Heart right ventricle (tissue), 16 donors: ENCODE data around the gene TMEFF2. TPM values are rescaled to one million over a fixed set of nuclear protein-coding genes. Genes with fewer than 3 reads are reported as not detected.

Source experiments
- ATAC-seq, 8 donors: fragments of 200-7000 bp; cut with Tn5 transposase; one replicate each; pipeline ENCODE4 v1.9.1; 2020; ENCODE audit warnings: mild to moderate bottlenecking in 8 of 8, moderate library complexity in 8 of 8, moderate number of reproducible peaks in 1 of 8
- DNase-seq, 2 donors: peaks; one replicate each; pipeline ENCODE4 v3.0.0-alpha.2; 2020
- H3K27ac ChIP-seq, 10 donors: fragments of 200-600 bp; sonication (generic) in 2 of 10; one replicate each; pipeline versions ENCODE4 v1.5.0 to v1.8.0; 2020 to 2022; ENCODE audit warnings: mild to moderate bottlenecking in 3 of 10
- H3K27me3 ChIP-seq, 7 donors: fragments of 200-600 bp; one replicate each; pipeline ENCODE4 v1.8.0; 2021 to 2022; ENCODE audit warnings: mild to moderate bottlenecking in 2 of 7
- H3K36me3 ChIP-seq, 9 donors: fragments of 200-600 bp; sonication (generic) in 1 of 9; one replicate each; pipeline versions ENCODE4 v1.5.0 to v1.8.0; 2020 to 2022; ENCODE audit warnings: mild to moderate bottlenecking in 2 of 9
- H3K4me1 ChIP-seq, 9 donors: fragments of 200-600 bp; sonication (generic) in 1 of 9; one replicate each; pipeline versions ENCODE4 v1.5.0 to v1.8.0; 2020 to 2022; ENCODE audit warnings: mild to moderate bottlenecking in 4 of 9
- H3K4me3 ChIP-seq, 10 donors: fragments of 200-600 bp; sonication (generic) in 2 of 10; one replicate each; pipeline versions ENCODE4 v1.5.0 to v1.8.0; 2020 to 2022; ENCODE audit warnings: mild to moderate bottlenecking in 7 of 10, moderate library complexity in 2 of 10
- H3K9me3 ChIP-seq, 11 donors: fragments of 200-600 bp in 10 of 11; sonication (generic) in 2 of 11; one replicate each; pipeline versions ENCODE4 v1.5.0 to v1.8.0; 2013 to 2022; ENCODE audit warnings: mild to moderate bottlenecking in 2 of 11, control low read depth in 1 of 11, moderate library complexity in 1 of 11
- CTCF ChIP-seq, 9 donors: fragments of 200-600 bp; sonication (generic) in 2 of 9; IDR thresholded peaks; one replicate each; pipeline versions ENCODE4 v1.5.0 to v1.8.0; 2021 to 2022; ENCODE audit warnings: antibody characterized with exemption in 9 of 9, mild to moderate bottlenecking in 5 of 9, moderate library complexity in 1 of 9
- WGBS, 2 donors: extraction: QIAGEN DNeasy Blood & Tissue Kit; methylation state at CpG; one replicate each; pipeline ENCODE4 v1.1.7; 2013; ENCODE audit warnings: inconsistent platforms in 1 of 2; 5-methylcytosine and 5-hydroxymethylcytosine counted together
- intact Hi-C, 10 donors: fragments of 100-400 bp; cut with DNase I; formaldehyde crosslinking; loops; one replicate each; pipeline versions ENCODE4 v1.11.1 to v1.14.2; 2022
- polyA plus RNA-seq, 2 donors: library from polyadenylated mRNA; stranded (reverse); fragments of 200-250 nt; gene quantifications; one replicate each; pipeline ENCODE4 v1.2.3, GENCODE V29; 2013
- total RNA-seq, 10 donors: library from RNA; stranded (reverse); fragmentation: NEBNext Ultra II Directional in 3 of 10; extraction: Animal tissue kit (Norgen Biotek cat#: 25700) in 3 of 10; gene quantifications; one replicate each; pipeline versions ENCODE4 v1.2.1 to v1.2.4, GENCODE V29; 2021 to 2023
- donor health status: Arrhythmogenic right ventricular cardiomyopathy.
- donor health status: ischemic (EF 13 %, LVEDD 7.1; RV severe dilation, severe dysfunction).
- donor health status: healthy with polysubstance abuse.
- donor health status: DM: no; HTN: yes; CAD: no.
- donor health status: DM: no; HTN: no; CAD: no.
- donor health status: ischemic (EF 25% LVEDD 6.9; RV normal size, moderate dysfunction).
- donor health status: ischemic (EF 25% LVEDD 5.7; RV mildly dilated, moderate dysfunction).
- donor health status: healthy.
- donor health status: DM: yes; HTN: yes; CAD: no.
- donor health status: Ischemic cardiomyopathy.
- donor health status: ischemic (EF 35%, LVEDD 5.7; RV mildly dilated, moderate dysfunction).
- donor health status: nonischemic (EF 11% LVEDD 7.7; RV severe dilation, severe dysfunction).
- donor health status: DM: yes; HTN: yes; CAD: no.
- donor health status: PGD.
- donor health status: ischemic (EF 29% LVEDD 5.4; RV normal size, mild dysfunction).
- donor health status: nonischemic (EF 23%, LVEDD 6.1; RV moderate dilation, normal function).

TMEFF2 gene
- total and polyA plus RNA-seq, 12 donors, result 0.09 to 0.41 (median 0.17) TPM; not detected in 8

- ATAC-seq, result no peak
- Histone ChIP-seq H3K9me3 (no peaks in the 10 kb centered on the region), H3K27me3 (no peaks in the 10 kb centered on the region), H3K27ac (no peak overlapping the region), H3K4me1 (peaks cover 0 to 30% (median 5%) of the 10 kb centered on the region in 9 donors), H3K4me3 (no peak overlapping the region), H3K36me3 (no peaks in the 10 kb centered on the region)
- intact Hi-C loops, result loop anchor here in 3 of 10 donors (5.0 to 10.0 kb wide), 2 partner anchors 182 to 184 kb away; partner anchors contain the start of gene CAVIN2 (in 3 of the 3)
- WGBS, 2 donors, result 88 to 98% methylated on average over 2 of the region's 2 CpGs
- no peak for TF ChIP-seq CTCF (IDR thresholded peaks at IDR 0.05)
- no peak for DNase-seq
Measured at GRCh38 chr2:192029089-192029488, 165.6 kb downstream of the TMEFF2 start.

DNA sequence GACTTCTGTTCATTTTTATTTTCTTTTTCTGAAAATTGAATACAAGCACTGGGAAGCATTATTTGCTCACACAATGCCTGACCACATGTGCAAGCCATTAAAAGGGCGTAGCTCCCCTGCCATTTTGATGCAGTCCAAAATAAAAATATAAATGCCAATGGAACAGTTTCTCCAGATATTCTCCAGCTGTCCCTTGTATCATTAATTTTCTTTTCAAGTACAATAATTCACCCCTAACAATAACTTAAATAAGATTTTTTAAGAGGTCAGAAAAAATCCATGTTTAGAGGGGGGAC, 168.0 kb downstream of the TMEFF2 start:
- intact Hi-C loops, result loop anchor here in 3 of 10 donors (1.0 to 10.0 kb wide), 3 partner anchors 31 to 182 kb away; partner anchors contain the start of gene CAVIN2 (in 3 of the 3)

GRCh38 chr2:192026059-192026824, 168.5 kb downstream of the TMEFF2 start:
- WGBS, 2 donors, result 51 to 60% methylated on average over 7 of the region's 7 CpGs
- peak overlapping the region in 3 of 10 donors; percentile 3 to 17 (median 9) for H3K4me3 ChIP-seq
- DNase-seq (no peak), ATAC-seq (peak in 7 of 8 donors; percentile 25 to 73 (median 65))
- no peak for TF ChIP-seq CTCF (IDR thresholded peaks at IDR 0.05)
- H3K9me3 ChIP-seq, result no peaks in the 10 kb centered on the region
- H3K27ac ChIP-seq, result peak overlapping the region in 9 of 10 donors; percentile 18 to 78 (median 62)
- H3K36me3 ChIP-seq, result no peaks in the 10 kb centered on the region
- H3K27me3 ChIP-seq, result no peaks in the 10 kb centered on the region
- peaks cover 0 to 29% (median 5%) of the 10 kb centered on the region in 9 donors for H3K4me1 ChIP-seq
- intact Hi-C loops, result loop anchor here in 3 of 10 donors (1.0 to 10.0 kb wide), 3 partner anchors 31 to 181 kb away; partner anchors contain the start of gene CAVIN2 (in 3 of the 3)

More for the DNA sequence above, 168.0 kb downstream of the TMEFF2 start:
- Histone ChIP-seq H3K27ac (peak overlapping the region in 6 of 10 donors; percentile 49 to 78 (median 70)), H3K4me1 (peaks cover 0 to 30% (median 5%) of the 10 kb centered on the region in 9 donors), H3K9me3 (no peaks in the 10 kb centered on the region), H3K4me3 (peak overlapping the region in 3 of 10 donors; percentile 3 to 16 (median 9)), H3K27me3 (no peaks in the 10 kb centered on the region), H3K36me3 (no peaks in the 10 kb centered on the region)
- WGBS, 2 donors, result 65 to 67% methylated on average over 1 of the region's 1 CpG
- no peak for DNase-seq
- no peak for TF ChIP-seq CTCF (IDR thresholded peaks at IDR 0.05)
- ATAC-seq, result peak in 4 of 8 donors; percentile 37 to 65 (median 50)

DNA sequence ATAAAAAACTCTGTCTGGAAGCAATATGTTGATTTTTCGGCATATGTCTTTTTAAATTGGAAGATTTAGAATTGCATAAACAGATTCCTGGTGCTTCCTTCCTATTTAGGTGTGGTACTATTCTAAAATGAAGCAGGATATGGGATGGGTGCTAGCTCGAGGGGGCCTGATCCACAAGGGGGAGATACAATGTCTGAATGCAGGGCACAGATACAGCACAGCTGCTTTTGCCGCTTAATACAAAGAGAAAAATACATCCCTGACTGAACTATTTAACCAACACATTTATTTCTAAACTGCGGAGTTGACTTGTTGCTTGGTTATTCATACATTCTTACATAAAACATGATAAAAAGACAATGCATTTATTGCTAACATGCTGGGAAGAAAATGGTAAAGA, 169.1 kb downstream of the TMEFF2 start:
- H3K4me3 ChIP-seq, result peak overlapping the region in 2 of 10 donors; percentile 9 to 17

More for the DNA sequence above, 169.1 kb downstream of the TMEFF2 start:
- Histone ChIP-seq H3K27me3 (no peaks in the 10 kb centered on the region), H3K27ac (peak overlapping the region in 9 of 10 donors; percentile 18 to 78 (median 62)), H3K9me3 (no peaks in the 10 kb centered on the region), H3K36me3 (no peaks in the 10 kb centered on the region), H3K4me1 (peaks cover 0 to 25% (median 5%) of the 10 kb centered on the region in 9 donors)
- intact Hi-C loops, result loop anchor here in 3 of 10 donors (1.0 to 10.0 kb wide), 3 partner anchors 30 to 181 kb away; partner anchors contain the start of gene CAVIN2 (in 3 of the 3)
- 70 to 72% methylated on average over 4 of the region's 4 CpGs for WGBS, 2 donors
- peak in 4 of 9 donors; percentile 14 to 31 (median 24) for TF ChIP-seq CTCF (IDR thresholded peaks at IDR 0.05)
- DNase-seq, result no peak
- peak in 6 of 8 donors; percentile 68 to 89 (median 77) for ATAC-seq
